NCI-H2227 treated with DMSO at 0.1 percent for 48 hours (cell line): Measurements from ENCODE around the gene PLEKHM1.
"Not testable (repeated sequence)": the region's sequence is repeated elsewhere in the genome, so short reads cannot be mapped to it uniquely, and the experiment has no call there.

ENCODE experiments used
- DNase-seq: peaks from one replicate; lab custom pipeline; 2025; lab: John Stamatoyannopoulos, UW

The PLEKHM1 gene

DNA sequence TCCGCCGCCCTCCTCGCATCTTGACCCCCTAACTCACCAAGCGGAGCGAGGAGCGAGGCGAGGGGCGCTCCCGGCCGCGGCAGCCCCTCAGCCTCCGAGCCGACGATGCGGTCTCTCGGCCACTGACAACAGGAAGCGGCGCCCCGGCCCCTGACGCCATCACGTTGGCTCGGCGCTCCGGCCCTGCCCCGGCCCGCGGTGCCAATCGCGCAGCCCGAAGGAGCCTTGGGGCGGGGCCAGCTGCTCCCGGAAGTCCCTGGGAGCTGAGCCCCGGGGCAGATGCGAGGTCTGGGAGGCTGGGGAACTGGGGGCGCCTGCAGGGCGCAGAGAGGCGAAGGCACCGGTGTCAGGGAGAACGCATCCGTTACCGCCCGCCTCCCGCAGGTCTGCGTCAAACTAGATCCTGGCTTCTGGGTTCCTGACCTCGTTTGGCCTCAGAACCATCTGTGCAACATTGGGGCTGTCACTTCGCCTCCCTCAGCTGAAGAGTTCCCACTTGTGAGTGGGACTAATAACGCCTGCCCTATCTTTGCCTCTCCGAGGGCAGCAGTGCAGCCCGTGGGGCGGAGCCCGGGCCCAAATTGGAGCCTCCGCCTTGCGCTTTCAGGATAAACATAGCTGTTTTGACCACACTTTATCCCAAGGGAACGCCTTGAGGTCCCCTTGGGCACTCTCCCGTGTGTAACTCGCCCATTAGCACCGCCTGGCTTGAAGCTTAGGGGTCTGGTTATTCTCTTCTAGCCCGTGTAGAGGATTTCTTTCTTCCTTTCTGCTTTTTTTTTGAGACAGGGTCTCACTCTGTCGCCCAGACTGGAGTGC lies at the start of gene PLEKHM1:
Gene PLEKHM1, minus strand, starts transcription at position 107 of the 819 bp plus-strand sequence. CDS start 8,237 bp downstream, outside the sequence.
- peak; percentile 64 for DNase-seq

DNA sequence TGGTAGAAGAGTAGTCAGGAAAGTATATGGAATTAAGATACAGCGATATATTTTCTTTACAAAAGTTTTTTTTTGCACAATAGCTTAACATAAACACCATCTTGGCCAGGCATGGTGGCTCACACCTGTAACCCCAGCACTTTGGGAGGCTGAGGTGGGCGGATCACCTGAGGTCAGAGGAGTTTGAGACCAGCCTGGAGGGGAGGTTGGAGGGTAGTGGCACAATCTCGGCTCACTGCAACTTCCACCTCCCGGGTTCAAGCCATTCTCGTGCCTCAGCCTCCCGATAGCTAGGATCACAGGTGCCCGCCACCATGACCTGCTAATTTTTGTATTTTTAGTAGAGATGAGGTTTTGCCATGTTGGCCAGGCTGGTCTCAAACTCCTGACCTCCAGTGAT lies 47.6 kb upstream of the PLEKHM1 start:
- DNase-seq, result not testable (repeated sequence)

- DNase-seq, result not testable (repeated sequence)
Observed at GRCh38 chr17:45506072-45506471, 15.6 kb upstream of the PLEKHM1 start.

DNA sequence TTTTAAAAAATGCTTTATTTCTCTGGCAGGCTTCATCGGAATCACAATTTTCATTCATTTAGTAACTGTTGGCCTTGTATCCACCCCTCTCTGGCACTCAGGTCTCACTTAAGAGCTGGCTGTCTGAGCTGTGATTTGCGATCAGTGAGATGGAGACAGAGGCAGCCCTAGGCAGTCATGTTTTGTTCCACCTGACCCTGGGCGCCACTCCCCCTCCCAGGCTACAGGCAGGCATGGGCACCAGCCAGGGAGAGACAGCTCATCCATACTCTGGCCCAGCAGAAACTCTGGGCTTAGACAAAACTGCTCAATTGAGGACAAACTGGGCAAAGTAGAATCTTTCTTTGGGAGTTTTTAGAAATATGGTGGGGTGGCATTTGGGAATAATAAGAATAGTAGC lies 14.7 kb upstream of the PLEKHM1 start:
- DNase-seq, result not testable (repeated sequence)

DNA sequence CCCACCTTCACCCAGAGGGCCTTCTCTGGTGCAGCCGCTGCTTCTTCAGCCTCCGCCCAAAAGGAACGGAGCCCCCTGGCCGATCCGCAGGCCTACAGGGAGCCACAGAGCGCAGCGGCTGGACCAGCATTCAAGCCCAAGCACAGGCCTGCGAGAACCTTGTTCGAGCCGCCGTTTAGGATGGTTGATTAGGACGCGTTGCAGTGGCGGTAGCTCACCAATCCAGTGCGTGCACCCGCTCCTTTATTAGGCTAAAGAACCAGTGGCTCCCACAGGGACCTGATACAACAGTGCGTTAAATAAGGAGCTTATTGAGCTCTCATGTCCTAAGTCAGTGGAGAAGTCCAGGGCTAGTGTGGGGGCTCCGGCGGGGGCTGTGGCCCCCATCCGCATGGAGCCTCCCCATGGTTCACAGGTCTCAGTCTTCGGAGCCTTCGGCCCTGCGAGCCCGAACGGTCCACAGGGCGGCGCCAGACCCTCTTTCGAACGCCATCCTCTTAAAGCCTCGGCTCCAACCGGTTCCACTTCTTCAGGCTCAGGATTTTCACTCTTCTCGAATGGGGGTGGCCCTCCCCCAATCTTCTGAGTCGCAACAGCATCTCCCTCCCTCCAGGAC lies 10.7 kb upstream of the PLEKHM1 start:
- DNase-seq, result not testable (repeated sequence)

DNA sequence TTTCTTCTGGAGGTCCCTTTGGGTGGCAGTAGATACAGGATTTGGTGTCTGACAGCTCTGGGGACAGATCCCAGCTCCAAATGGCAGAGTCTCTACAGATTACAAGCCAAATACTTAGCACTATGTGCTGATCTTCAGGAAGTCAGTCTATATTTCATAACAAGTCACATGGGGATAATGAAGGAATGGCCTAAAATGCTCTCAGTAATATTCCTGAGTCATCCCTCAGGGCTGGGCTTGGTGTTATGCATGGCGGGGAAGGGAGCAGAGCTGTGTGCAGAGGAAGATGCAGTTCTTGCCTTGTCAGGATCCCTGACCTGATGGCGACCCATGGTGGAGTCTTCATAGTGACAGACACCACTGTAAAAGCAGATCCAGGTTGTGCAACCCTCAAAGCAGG lies 10.0 kb upstream of the PLEKHM1 start:
- DNase-seq, result not testable (repeated sequence)

DNA sequence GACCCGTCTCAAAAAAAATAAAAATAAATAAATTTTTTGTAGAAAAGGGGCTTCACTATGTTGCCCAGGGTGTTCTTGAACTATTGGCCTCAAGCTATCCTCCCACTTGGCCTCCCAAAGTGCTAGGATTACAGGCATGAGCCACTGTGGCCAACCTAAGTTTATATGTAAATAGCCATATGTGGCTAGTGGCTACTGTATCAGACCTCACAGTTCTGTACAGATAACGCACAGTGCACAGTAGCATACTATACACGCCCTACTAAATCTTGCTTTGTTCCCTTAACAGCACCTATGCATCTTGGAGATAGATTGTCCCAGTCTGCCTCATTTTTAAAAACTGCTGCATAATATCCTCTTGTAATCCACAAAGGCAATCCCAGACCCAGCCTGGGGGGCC lies 8.7 kb upstream of the PLEKHM1 start:
- DNase-seq, result not testable (repeated sequence)

GRCh38 chr17:45498377-45498776 lies 7.9 kb upstream of the PLEKHM1 start:
- not testable (repeated sequence) for DNase-seq

- DNase-seq, result not testable (repeated sequence)
Observed at GRCh38 chr17:45497449-45497848, 6.9 kb upstream of the PLEKHM1 start.

DNA sequence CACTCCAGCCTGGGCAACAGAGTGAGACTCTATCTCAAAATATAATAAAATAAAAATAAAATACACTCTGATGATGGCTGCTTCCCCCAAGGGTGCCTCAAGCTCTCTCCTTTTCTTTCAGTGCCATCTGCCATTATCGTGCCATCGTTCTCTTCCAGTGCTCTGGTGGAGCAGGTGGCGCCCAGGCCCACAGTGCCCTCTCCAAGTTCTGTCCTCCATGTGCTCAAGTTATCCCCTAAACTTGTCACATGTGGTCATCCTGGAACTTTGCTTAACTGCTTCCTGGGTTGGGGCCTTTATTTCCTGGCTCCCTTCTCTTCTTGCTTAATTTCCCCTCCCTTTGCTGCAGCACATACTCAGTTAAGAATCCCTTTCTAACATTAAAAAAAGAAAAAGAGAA lies 6.0 kb upstream of the PLEKHM1 start:
- not testable (repeated sequence) for DNase-seq

- DNase-seq, result not testable (repeated sequence)
Observed at GRCh38 chr17:45494556-45494955, 4.0 kb upstream of the PLEKHM1 start.

DNA sequence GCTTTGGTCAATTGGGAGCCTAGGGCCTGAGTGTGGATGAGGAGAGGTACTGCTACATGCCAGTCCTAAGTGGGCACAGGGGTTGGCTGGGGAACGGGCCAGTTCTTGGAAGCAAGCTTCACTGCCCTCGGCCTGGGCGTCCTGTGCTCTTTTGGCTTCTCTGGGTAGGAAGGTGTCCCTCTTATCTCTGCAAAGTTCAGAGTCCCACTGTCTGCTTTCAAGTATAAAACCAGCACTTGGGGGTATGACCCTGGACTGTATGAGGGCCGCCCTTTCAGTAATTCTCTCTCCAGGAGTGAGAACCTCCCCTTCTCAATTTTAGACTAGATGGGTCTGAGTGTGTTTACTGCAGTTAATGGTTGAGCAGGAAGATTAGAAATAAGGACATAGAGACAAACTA lies 1.6 kb upstream of the PLEKHM1 start:
- not testable (repeated sequence) for DNase-seq

DNA sequence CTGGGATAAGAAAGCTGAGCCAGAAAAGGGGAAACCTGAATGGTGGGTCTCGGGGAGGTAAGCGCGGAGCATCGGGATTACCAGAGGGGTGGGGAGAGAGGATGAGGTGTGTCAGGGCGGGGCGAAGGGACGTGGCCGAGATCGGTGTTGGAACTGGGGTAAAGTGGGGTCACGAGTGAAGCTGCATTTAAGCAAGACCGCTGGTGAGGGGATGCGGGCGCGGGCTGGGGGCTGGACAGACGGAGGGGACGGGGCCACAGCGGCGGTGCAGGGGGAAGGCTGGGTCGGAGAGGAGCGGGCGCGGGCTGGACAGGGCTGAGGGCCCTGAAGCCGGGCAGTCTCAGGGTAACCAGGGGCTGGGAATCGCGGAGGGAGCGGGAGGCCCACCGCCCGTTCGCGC lies 323 bp downstream of the PLEKHM1 start:
- not testable (repeated sequence) for DNase-seq

- not testable (repeated sequence) for DNase-seq
Observed at GRCh38 chr17:45487704-45488103, 2.8 kb downstream of the PLEKHM1 start.

DNA sequence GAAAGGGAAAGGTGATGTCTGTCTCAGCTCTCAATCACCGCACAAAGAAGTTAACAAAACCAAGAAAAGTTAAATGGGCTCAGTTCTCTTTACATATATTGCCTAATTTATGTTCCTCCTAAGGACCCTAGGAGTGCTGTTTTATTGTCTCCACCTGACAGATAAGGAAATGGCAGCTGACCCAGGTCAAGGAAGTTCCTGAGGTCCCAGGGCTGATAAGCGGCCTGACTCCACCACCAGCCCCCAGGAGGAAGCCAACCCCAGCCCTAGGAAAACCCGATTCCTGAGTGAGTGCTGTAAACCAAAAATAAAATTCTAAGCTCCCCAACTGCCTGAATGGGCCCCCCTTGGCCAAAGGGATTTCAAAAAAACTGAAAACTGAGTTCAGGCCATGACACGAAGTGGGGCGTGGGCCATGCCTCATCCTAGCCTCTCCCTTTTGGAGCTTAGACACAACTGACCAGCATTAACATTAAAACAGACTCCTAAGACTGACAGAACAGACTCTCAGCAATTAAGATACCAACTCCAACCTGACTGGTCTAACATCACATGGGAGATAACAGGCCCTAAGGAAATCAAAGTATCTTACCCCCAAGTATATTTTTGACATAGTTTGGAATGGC lies 6.8 kb downstream of the PLEKHM1 start:
- DNase-seq, result not testable (repeated sequence)

- not testable (repeated sequence) for DNase-seq
Observed at GRCh38 chr17:45483177-45483576, 7.3 kb downstream of the PLEKHM1 start.

DNA sequence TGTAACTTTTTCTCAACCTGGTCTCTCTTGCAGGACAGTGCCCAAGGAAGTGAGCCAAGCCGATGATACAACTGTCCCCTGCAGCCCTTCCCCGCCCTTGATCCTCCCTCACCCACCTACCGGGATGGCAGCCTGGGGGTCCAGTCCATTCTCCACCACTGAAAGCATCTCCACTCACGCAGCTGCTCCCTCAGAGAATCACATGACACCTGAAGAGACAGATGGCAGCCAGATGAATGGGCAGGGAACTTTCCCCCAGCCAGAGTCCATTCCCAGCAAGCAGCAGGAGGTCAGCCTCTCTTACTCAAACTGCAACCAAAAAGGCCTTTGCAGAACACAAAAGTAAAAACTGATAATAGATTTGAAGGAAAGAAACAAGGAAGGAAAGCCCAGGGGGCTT lies 8.2 kb downstream of the PLEKHM1 start:
- DNase-seq, result not testable (repeated sequence)

GRCh38 chr17:45475436-45475835 lies 15.1 kb downstream of the PLEKHM1 start:
- DNase-seq, result not testable (repeated sequence)

DNA sequence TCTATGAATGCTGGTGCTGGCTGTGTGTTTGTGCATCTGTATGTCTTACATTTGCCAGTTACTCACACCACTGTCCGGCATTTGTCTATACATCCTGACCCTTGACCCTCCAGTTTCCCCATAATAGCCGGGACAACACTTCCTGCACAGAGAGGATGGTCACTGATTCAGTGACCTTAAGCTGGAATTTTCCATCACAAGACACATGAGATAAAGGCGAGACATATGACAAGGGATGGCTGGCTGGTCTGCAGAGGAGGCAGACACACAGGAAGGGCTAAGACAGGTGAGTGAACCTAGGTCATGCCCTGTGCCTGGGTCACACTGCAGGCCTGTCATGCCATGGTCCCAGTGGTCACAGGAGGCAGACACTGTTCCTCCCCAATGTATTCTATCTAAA lies 18.3 kb downstream of the PLEKHM1 start:
- DNase-seq, result not testable (repeated sequence)

GRCh38 chr17:45469204-45469563 lies 21.3 kb downstream of the PLEKHM1 start:
- not testable (repeated sequence) for DNase-seq

DNA sequence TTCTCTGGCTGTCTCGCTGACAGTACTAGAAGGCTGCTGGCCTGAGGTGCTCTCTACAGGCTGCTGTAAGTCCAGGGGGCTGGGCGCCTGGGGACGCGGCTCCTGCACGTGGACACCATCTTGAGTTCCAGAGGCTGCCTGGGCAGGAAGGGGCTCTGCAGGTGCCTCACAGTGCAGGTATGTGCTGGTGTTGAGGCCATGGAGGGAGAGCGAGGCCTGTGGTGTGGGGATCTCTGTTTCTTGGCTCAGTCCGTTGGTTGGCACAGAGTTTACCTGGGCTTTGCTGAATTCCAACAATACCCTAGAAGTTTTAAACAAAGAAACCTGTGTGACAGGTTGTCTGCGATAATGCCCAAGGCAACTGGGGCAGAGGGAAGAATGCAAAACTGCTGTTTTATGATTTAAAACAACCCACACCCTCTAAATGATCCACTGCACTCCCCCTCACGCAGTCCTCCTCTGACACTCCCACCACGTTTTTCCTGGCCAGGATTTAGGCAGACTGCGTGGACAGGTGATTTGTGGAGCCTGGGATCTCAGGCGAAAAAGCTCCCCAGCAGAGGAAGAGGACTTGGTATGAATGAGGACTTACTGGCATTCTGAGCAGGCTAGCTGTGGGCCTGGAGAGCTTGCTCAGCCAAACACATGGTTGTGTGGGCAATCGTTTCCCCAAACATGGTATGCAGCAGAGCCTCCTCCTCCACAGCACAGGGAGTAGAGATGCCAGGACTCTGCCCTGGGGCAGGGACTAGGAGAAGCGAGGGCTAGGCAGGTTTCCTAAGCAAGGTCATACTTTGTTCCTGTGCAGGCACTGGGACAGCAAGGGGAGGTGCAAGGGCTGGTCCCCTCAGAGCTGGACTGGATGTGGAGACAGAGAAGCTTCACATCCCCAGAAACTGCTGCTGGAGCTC lies 22.0 kb downstream of the PLEKHM1 start:
- DNase-seq, result not testable (repeated sequence)
